Ectodermal cell (in vitro differentiated cells): ENCODE data around the gene PLIN3.
A peak's percentile ranks its signal among the peaks of the same experiment; 100 is the strongest.
"Not testable (repeated sequence)": the region's sequence is repeated elsewhere in the genome, so short reads cannot be mapped to it uniquely, and the experiment has no call there.

Experiments
- H3K27ac ChIP-seq: 2 replicates; pipeline ENCODE4 v1.7.0; 2013; ENCODE audit warnings: mild to moderate bottlenecking, low read depth, low read length; ENCODE audit not compliant: insufficient read depth, poor library complexity, severe bottlenecking
- H3K27me3 ChIP-seq: 2 replicates; pipeline ENCODE4 v1.7.0; 2013; ENCODE audit warnings: mild to moderate bottlenecking, low read length; ENCODE audit not compliant: insufficient read depth, control insufficient read depth, poor library complexity, severe bottlenecking
- H3K36me3 ChIP-seq: one replicate; pipeline ENCODE4 v1.7.0; 2013; ENCODE audit warnings: low read length; ENCODE audit not compliant: control insufficient read depth, insufficient read depth
- H3K4me1 ChIP-seq: one replicate; pipeline ENCODE4 v1.7.0; 2013; ENCODE audit warnings: low read length; ENCODE audit not compliant: control insufficient read depth, insufficient read depth
- H3K4me3 ChIP-seq: 2 replicates; pipeline ENCODE4 v1.7.0; 2013; ENCODE audit warnings: low read depth, low read length, control low read depth; ENCODE audit not compliant: insufficient read depth
- H3K9me3 ChIP-seq: 2 replicates; pipeline ENCODE4 v1.7.0; 2013; ENCODE audit warnings: mild to moderate bottlenecking, low read length, moderate library complexity; ENCODE audit not compliant: control insufficient read depth
- WGBS, 2 experiments: methylation state at CpG; one replicate each; pipeline ENCODE4 v1.1.7; 2013; ENCODE audit warnings: missing lambda C conversion rate in 2 of 2; 5-methylcytosine and 5-hydroxymethylcytosine counted together

PLIN3 gene

DNA sequence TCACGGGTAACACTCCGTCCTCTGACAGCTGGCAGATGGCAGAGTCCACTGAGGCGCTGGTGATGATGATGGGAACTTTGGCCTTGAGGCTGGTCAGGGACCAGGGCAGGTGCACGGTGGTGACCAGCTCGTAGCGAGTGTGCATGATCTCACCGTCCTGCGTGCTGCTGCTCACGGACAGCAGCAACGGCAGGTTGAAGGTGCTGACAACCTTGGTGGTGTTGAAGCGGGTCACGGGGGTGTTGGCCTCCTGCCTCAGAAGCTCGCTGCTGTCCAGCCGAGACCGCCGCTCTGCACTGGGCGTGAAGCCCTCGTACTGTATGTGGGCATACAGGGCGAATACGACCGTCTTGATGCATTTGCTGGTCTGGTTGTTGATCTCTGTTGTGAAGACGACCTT, 23.6 kb upstream of the PLIN3 start:
- WGBS, 2 experiments: 95% methylated on average over 22 of the region's 22 CpGs
- no peak overlapping the region for H3K27ac ChIP-seq
- H3K4me1 ChIP-seq: peaks cover 4% of the 10 kb centered on the region
- no peaks in the 10 kb centered on the region for H3K9me3 ChIP-seq
- H3K4me3 ChIP-seq: no peak overlapping the region
- H3K27me3 ChIP-seq: no peaks in the 10 kb centered on the region
- H3K36me3 ChIP-seq: no peaks in the 10 kb centered on the region

DNA sequence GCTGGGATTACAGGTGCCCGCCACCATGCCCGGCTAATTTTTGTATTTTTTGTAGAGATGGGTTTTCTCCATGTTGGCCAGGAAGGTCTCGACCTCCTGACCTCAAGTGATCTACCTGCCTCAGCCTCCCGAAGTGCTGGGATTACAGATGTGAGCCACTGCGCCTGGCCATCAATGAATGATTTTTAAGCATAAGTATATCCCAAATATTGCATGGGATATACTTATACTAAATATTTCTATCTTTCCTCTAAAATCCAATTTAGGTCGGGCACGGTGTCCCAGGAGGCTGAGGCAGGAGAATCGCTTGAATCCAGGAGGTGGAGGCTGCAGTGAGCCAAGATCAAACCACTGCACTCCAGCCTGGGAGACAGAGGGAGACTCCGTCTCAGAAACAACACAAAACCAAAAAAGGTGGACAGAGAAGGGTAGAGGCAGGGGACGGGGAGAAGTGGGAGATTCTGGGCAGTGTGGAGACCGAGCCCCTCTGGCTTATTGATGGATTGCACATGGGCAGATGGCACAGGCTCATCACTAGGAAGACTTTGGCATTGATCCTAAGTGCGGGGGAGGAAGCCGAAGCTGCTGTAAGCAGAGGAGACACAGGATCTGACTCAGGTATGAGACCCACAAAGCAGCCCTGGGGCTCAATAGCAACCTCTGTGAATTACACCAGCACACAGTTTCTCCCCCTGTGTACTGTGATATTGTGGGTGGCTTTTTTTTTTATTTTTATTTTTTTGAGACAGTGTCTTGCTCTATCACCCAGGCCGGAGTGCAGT, 21.8 kb upstream of the PLIN3 start:
- Histone ChIP-seq H3K9me3 (no peaks in the 10 kb centered on the region), H3K4me1 (no peaks in the 10 kb centered on the region), H3K27ac (no peak overlapping the region), H3K27me3 (no peaks in the 10 kb centered on the region), H3K4me3 (no peak overlapping the region), H3K36me3 (no peaks in the 10 kb centered on the region)
- WGBS, 2 experiments: 93 to 96% methylated on average over 14 of the region's 14 CpGs

DNA sequence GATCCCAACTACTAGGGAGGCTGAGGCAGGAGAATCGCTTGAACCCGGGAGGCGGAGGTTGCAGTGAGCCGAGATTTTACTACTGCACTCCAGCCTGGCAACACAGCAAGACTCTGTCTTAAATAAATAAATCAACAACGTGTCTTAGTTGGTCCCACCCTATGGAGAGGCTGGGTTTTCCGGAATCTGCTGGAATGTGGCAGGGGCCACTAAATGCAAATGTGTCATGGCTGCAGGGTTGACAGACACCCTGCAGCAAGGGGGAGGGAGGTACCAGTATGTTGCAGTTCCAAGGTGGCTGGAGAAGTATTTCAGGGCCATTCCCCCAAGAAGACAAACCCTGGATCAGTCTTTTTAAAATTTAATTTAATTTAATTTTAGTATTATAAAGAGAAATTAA, 20.3 kb upstream of the PLIN3 start:
- not testable (repeated sequence) for H3K4me1 ChIP-seq, H3K4me3 ChIP-seq, H3K27me3 ChIP-seq, H3K27ac ChIP-seq, H3K36me3 ChIP-seq, H3K9me3 ChIP-seq
- 86 to 92% methylated on average over 4 of the region's 6 CpGs for WGBS, 2 experiments

DNA sequence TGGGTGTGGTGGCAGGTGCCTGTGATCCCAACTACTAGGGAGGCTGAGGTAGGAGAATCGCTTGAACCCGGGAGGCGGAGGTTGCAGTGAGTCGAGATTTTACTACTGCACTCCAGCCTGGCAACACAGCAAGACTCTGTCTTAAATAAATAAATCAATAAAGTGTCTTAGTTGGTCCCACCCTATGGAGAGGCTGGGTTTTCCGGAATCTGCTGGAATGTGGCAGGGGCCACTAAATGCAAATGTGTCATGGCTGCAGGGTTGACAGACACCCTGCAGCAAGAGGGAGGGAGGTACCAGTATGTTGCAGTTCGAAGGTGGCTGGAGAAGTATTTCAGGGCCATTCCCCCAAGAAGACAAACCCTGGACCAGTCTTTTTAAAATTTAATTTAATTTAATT, 17.5 kb upstream of the PLIN3 start:
- not testable (repeated sequence) for H3K9me3 ChIP-seq, H3K4me1 ChIP-seq, H3K27ac ChIP-seq, H3K4me3 ChIP-seq, H3K27me3 ChIP-seq, H3K36me3 ChIP-seq
- no CpG with 5 or more reads among the region's 6 CpGs for WGBS, 2 experiments

DNA sequence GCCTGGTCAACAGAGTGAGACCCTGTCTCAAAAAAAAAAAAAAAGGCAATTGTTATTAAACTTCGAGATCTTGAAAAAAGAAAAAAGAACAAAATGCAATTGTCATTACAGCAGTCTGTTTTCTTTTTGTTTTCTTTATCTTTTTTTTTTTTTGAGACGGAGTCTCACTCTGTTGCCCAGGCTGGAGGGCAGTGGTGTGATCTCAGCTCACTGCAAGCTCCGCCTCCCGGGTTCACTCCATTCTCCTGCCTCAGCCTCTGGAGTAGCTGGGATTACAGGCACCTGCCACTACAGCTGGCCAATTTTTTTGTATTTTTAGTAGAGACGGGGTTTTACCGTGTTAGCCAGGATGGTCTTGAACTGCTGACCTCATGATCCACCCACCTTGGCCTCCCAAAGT, 15.4 kb upstream of the PLIN3 start:
- not testable (repeated sequence) for H3K27me3 ChIP-seq, H3K36me3 ChIP-seq, H3K27ac ChIP-seq, H3K4me3 ChIP-seq, H3K4me1 ChIP-seq, H3K9me3 ChIP-seq
- 89 to 93% methylated on average over 6 of the region's 6 CpGs for WGBS, 2 experiments

DNA sequence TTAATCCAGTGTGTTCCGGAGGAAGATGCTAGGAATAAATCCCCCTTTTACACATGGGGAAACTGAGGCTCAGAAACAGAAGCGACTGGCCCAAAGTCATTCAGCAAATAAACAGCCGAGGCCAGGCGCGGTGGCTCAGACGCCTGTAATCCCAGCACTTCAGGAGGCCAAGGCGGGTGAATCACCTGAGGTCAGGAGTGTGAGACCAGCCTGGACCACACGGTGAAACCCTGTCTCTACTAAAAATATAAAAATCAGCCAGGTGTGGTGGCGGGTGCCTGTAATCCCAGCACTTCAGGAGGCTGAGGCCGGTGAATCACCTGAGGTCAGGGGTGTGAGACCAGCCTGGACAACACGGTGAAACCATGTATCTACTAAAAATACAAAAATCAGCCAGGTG, 11.6 kb upstream of the PLIN3 start:
- peaks cover 14% of the 10 kb centered on the region for H3K4me1 ChIP-seq
- H3K27me3 ChIP-seq: no peaks in the 10 kb centered on the region
- no peaks in the 10 kb centered on the region for H3K36me3 ChIP-seq
- no peak overlapping the region for H3K27ac ChIP-seq
- no peaks in the 10 kb centered on the region for H3K9me3 ChIP-seq
- WGBS, 2 experiments: 93 to 97% methylated on average over 11 of the region's 11 CpGs
- no peak overlapping the region for H3K4me3 ChIP-seq

DNA sequence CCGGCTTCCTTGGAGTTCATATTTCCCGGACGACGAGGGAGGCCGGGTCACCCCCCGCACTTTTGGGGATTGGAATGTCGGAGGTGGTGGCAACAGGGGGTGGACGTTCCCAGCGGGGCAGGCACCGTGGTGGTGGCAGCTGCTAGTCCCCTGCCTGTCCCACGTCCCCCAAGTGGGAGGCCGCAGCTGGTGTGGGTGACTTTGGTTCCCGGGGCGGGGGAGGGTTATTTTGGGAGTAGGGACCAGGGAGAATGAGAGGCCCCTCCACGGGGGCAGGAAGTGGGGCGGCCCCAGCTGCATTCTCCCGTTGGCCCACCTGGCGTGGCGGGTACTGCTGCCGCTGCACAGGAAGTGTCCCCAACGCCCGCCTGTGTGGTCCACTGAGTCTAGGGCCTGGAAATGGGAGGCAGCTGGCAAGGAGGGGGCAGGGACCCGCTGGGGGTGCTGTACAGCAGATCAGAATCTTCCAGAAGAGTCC, 11.1 kb upstream of the PLIN3 start:
- no peak overlapping the region for H3K4me3 ChIP-seq
- H3K4me1 ChIP-seq: peaks cover 14% of the 10 kb centered on the region
- H3K36me3 ChIP-seq: no peaks in the 10 kb centered on the region
- no peaks in the 10 kb centered on the region for H3K27me3 ChIP-seq
- H3K9me3 ChIP-seq: no peaks in the 10 kb centered on the region
- no peak overlapping the region for H3K27ac ChIP-seq
- WGBS, 2 experiments: 69 to 70% methylated on average over 23 of the region's 23 CpGs

DNA sequence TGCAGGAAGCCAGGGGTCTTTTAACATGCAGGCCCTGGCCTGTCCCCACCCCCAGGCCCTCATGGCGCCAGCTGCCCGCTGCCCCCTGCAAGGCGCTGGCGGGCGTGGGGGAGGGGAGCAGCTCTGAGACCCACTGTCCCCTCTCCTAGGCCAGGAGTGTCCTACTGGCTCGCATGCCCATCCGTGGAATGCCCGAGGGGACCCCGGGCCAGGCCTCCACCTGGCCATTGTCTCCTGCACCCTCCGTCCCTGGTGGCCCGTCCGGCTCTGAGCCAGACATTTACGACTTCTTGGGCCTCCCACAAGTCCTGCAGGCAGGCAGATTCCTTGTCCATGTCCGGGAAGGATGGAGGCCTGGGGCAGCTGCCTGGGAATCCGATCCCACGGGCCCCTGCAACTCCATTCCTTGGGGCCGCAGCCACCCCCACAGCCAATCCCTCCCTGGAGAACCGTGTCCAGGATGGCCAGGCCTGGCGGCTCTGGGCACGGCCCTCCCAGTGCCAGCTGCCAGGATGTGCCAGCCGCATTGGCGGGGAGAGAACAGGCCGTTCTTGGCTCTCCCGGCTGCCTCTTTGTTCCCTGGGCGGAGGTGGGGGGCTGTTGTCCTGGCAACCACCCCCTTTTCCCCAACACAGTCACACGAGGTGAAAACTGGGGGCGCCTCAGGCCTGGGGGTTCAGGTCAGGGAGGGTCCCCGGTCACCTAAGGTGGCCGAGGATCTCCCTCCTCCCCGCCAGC, 10.5 kb upstream of the PLIN3 start:
- Histone ChIP-seq H3K4me1 (peaks cover 14% of the 10 kb centered on the region), H3K27me3 (no peaks in the 10 kb centered on the region), H3K36me3 (no peaks in the 10 kb centered on the region), H3K4me3 (no peak overlapping the region), H3K9me3 (no peaks in the 10 kb centered on the region), H3K27ac (peak overlapping the region; percentile 55)
- whole genome bisulfite sequencing, 2 experiments: 55 to 57% methylated on average over 30 of the region's 30 CpGs

DNA sequence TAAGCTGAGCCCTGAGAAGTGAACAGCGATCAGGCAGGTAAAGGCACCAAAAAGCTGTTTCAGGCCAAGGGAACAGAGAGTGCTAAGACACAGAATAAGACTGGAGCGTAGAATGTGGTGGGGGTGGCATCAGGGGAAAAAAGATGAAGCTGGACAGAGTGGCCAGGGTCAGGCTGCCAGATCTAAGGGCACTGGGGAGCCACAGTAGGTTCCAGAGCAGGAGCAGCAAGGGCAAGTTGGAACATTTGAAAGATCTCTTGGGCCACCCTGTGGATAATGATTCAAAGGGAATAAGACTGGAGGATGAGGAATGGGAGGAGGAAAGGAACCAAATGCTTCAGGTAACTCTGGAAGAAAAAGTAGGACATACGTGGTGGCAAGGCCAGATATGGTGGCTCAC, 6.5 kb upstream of the PLIN3 start:
- Histone ChIP-seq H3K27me3 (no peaks in the 10 kb centered on the region), H3K4me1 (peaks cover 14% of the 10 kb centered on the region), H3K4me3 (no peak overlapping the region), H3K27ac (no peak overlapping the region), H3K36me3 (no peaks in the 10 kb centered on the region), H3K9me3 (no peaks in the 10 kb centered on the region)
- WGBS, 2 experiments: 96 to 97% methylated on average over 3 of the region's 3 CpGs

DNA sequence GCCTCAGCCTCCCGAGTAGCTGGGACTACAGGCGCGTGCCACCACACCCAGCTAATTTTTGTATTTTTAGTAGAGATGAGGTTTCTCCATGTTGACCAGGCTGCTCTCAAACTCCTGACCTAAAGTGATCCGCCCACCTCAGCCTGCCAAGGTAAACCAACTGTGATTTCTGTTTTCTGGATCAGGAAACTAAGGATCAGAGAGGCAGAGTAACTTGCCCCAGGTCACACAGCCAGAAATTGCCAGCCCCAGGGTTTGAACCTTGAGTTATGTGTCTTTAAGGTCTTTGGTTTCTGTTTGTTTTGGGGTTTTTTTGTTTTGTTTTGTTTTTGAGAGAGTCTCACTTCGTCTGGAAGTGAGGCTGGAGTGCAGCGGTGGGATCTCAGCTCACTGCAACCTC, 4.2 kb upstream of the PLIN3 start:
- H3K27me3 ChIP-seq: no peaks in the 10 kb centered on the region
- no peaks in the 10 kb centered on the region for H3K9me3 ChIP-seq
- H3K36me3 ChIP-seq: no peaks in the 10 kb centered on the region
- H3K4me3 ChIP-seq: no peak overlapping the region
- 84 to 91% methylated on average over 6 of the region's 6 CpGs for WGBS, 2 experiments
- peaks cover 2% of the 10 kb centered on the region for H3K4me1 ChIP-seq
- H3K27ac ChIP-seq: no peak overlapping the region
